A549 (cell line): Measurements from ENCODE around the gene MAN1C1.

Experiments
- NR3C1 ChIP-seq: fragments of >200 bp; sonication (Bioruptor Twin); formaldehyde crosslinking; IDR thresholded peaks from 3 replicates; pipeline ENCODE4 v1.6.1; 2017
- TF ChIP-seq, protein P1 (sequence below): fragments of >200 bp; sonication (Bioruptor Twin); formaldehyde crosslinking; IDR thresholded peaks from 3 replicates; pipeline ENCODE4 v1.5.1; 2016

DNA sequence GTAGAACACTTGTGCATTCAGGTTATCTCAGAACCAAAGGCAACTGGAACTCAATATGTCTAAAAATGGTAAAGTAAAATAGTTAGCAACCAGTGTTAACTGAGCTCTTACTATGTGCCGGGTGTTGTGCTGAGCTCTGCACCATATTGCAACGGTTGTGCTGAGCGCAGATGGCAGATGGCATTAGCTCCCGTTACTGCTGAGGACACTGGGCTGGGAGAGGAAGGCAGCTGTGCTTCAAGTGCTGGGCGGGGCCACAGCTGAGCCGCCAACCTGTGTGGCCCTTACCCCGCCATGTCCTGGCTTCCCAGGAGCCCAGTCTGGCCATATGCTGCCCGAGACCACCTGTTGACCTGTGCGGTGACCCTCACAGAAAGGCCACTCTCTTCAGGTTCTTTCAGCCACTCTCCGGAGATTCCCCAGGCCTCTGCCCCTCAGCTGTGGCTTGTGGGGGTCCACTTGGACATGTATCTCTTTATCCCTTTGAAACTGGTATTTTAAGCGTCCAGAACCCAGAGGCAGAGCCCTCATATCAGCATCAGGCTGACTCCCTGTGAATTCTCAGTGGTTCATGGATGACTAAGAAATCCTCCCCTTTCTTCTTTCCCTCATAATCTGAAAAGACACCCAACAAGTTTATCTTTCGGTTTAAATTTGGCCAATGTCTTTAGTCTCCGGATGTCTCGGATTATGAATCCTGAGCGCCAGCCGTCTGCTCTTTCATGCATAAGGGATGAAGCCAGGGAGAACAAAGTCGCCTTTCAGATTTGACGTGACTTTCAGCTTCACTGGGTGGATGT is 46.8 kb upstream of the MAN1C1 start:
- no peak for TF ChIP-seq NR3C1
- TF ChIP-seq, protein P1, sequence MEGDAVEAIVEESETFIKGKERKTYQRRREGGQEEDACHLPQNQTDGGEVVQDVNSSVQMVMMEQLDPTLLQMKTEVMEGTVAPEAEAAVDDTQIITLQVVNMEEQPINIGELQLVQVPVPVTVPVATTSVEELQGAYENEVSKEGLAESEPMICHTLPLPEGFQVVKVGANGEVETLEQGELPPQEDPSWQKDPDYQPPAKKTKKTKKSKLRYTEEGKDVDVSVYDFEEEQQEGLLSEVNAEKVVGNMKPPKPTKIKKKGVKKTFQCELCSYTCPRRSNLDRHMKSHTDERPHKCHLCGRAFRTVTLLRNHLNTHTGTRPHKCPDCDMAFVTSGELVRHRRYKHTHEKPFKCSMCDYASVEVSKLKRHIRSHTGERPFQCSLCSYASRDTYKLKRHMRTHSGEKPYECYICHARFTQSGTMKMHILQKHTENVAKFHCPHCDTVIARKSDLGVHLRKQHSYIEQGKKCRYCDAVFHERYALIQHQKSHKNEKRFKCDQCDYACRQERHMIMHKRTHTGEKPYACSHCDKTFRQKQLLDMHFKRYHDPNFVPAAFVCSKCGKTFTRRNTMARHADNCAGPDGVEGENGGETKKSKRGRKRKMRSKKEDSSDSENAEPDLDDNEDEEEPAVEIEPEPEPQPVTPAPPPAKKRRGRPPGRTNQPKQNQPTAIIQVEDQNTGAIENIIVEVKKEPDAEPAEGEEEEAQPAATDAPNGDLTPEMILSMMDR: no peak
